Thoracic aorta (tissue), 2 donors: ENCODE results near the gene PDSS1. TPM values are rescaled to one million over a fixed set of nuclear protein-coding genes. Genes with fewer than 3 reads are reported as not detected.
"Not testable (repeated sequence)": the region's sequence is repeated elsewhere in the genome, so short reads cannot be mapped to it uniquely, and the experiment has no call there.

Experiments
- ATAC-seq: fragments of 150-250 bp; one replicate; pipeline ENCODE4 v1.8.0; 2017; ENCODE audit warnings: low read depth; ENCODE audit not compliant: insufficient number of reproducible peaks, low FRiP score
- DNase-seq: peaks from one replicate; pipeline ENCODE4 v3.0.0-alpha.2; 2020; ENCODE audit warnings: low spot score
- H3K27ac ChIP-seq, 2 donors: fragments of 200-600 bp; sonication (generic); 1 replicate in 1 of 2; 2 replicates in 1 of 2; pipeline ENCODE4 v1.5.1; 2016; ENCODE audit warnings: mild to moderate bottlenecking in 2 of 2, moderate library complexity in 2 of 2
- H3K27me3 ChIP-seq: fragments of 200-600 bp; sonication (generic); replicated peaks from 2 replicates; pipeline ENCODE4 v1.6.0; 2016; ENCODE audit warnings: mild to moderate bottlenecking; ENCODE audit not compliant: insufficient read depth
- H3K36me3 ChIP-seq: fragments of 200-600 bp; sonication (generic); one replicate; pipeline ENCODE4 v1.5.1; 2016
- H3K4me1 ChIP-seq, 2 donors: fragments of 200-600 bp; sonication (generic); 1 replicate in 1 of 2; 2 replicates in 1 of 2; pipeline versions ENCODE4 v1.5.1 to v1.6.0; 2016; ENCODE audit warnings: low read depth in 2 of 2, mild to moderate bottlenecking in 1 of 2; ENCODE audit not compliant: control insufficient read depth in 1 of 2
- H3K4me3 ChIP-seq: fragments of 200-600 bp; sonication (generic); 2 replicates; pipeline ENCODE4 v1.5.1; 2016; ENCODE audit warnings: mild to moderate bottlenecking
- H3K9me3 ChIP-seq: fragments of 200-600 bp; sonication (generic); 2 replicates; pipeline ENCODE4 v1.5.1; 2016
- CTCF ChIP-seq: fragments of 200-600 bp; sonication (generic); IDR thresholded peaks from one replicate; pipeline ENCODE4 v1.5.1; 2019; ENCODE audit warnings: antibody characterized with exemption
- total RNA-seq, 2 donors: library from RNA; depleted of rRNA; stranded (reverse); fragments of >200 nt; gene quantifications; one replicate each; pipeline versions ENCODE4 v1.1.0 to v1.2.3, GENCODE V29; 2016

Gene PDSS1
- total RNA-seq, 2 donors from 2014 or later: 2.0 to 5.4 TPM

- Histone ChIP-seq H3K27me3 (no peaks in the 10 kb centered on the region), H3K4me1 (peaks cover 3 to 11% of the 10 kb centered on the region in 2 donors), H3K27ac (no peak overlapping the region), H3K36me3 (no peaks in the 10 kb centered on the region), H3K4me3 (no peak overlapping the region), H3K9me3 (no peaks in the 10 kb centered on the region)
- TF ChIP-seq CTCF: no peak
- ATAC-seq (no peak), DNase-seq (no peak)
These were observed 89.9 kb downstream of the PDSS1 start for GRCh38 chr10:26787362-26787761.

GRCh38 chr10:26789779-26790178, 92.3 kb downstream of the PDSS1 start:
- H3K27ac ChIP-seq, DNase-seq, H3K27me3 ChIP-seq, H3K36me3 ChIP-seq, ATAC-seq, H3K9me3 ChIP-seq, H3K4me3 ChIP-seq: not testable (repeated sequence)
- H3K4me1 ChIP-seq: peaks cover 14 to 24% of the 10 kb centered on the region in 2 donors

- DNase-seq: no peak
- H3K36me3 ChIP-seq: no peaks in the 10 kb centered on the region
- no peaks in the 10 kb centered on the region for H3K27me3 ChIP-seq
- no peak for TF ChIP-seq CTCF
- no peaks in the 10 kb centered on the region for H3K9me3 ChIP-seq
- no peak for ATAC-seq
- no peak overlapping the region for H3K27ac ChIP-seq
- H3K4me1 ChIP-seq: peaks cover 14 to 24% of the 10 kb centered on the region in 2 donors
- no peak overlapping the region for H3K4me3 ChIP-seq
These were observed 92.9 kb downstream of the PDSS1 start for GRCh38 chr10:26790221-26790995.

GRCh38 chr10:26792758-26793495, 95.4 kb downstream of the PDSS1 start:
- no peak for TF ChIP-seq CTCF
- no peak overlapping the region for H3K4me3 ChIP-seq
- ATAC-seq: no peak

More at GRCh38 chr10:26792758-26793495, 95.4 kb downstream of the PDSS1 start:
- H3K4me1 ChIP-seq: peaks cover 14 to 24% of the 10 kb centered on the region in 2 donors
- no peak overlapping the region for H3K27ac ChIP-seq
- no peak for DNase-seq
- H3K9me3 ChIP-seq: peaks cover 2% of the 10 kb centered on the region
- H3K36me3 ChIP-seq: no peaks in the 10 kb centered on the region
- H3K27me3 ChIP-seq: no peaks in the 10 kb centered on the region

Other genes with a start within 250 kb of the PDSS1 start
- 10 to 100 TPM; 43.3 to 50.5 TPM for gene ABI1, start 163.3 kb downstream of the PDSS1 start, total RNA-seq